Tibial nerve (tissue), 4 donors: ENCODE measurements around the gene UCP1. TPM values are rescaled to one million over a fixed set of nuclear protein-coding genes. Genes with fewer than 3 reads are reported as not detected.

Experiments used
- DNase-seq, 2 donors: peaks; one replicate each; pipeline ENCODE4 v3.0.0-alpha.2; 2019; ENCODE audit warnings: low spot score in 2 of 2
- H3K27ac ChIP-seq, 4 donors: fragments of 200-600 bp; sonication (generic) in 3 of 4; one replicate each; pipeline ENCODE4 v1.5.1; 2017 to 2019; ENCODE audit warnings: mild to moderate bottlenecking in 1 of 4
- H3K27me3 ChIP-seq, 2 donors: fragments of 200-600 bp; sonication (generic) in 1 of 2; one replicate each; pipeline versions ENCODE4 v1.5.1 to v1.6.0; 2017 to 2019
- H3K36me3 ChIP-seq, 3 donors: fragments of 200-600 bp; sonication (generic); one replicate each; pipeline ENCODE4 v1.5.1; 2018 to 2019
- H3K4me1 ChIP-seq, 4 donors: fragments of 200-600 bp; sonication (generic) in 3 of 4; one replicate each; pipeline ENCODE4 v1.5.1; 2017 to 2019
- H3K4me3 ChIP-seq, 4 donors: fragments of 200-600 bp; sonication (generic) in 3 of 4; one replicate each; pipeline ENCODE4 v1.5.1; 2017 to 2019; ENCODE audit warnings: mild to moderate bottlenecking in 1 of 4, moderate library complexity in 1 of 4
- H3K9me3 ChIP-seq, 4 donors: fragments of 200-600 bp; sonication (generic) in 3 of 4; one replicate each; pipeline ENCODE4 v1.5.1; 2017 to 2019
- EP300 ChIP-seq, 2 donors: sonication (generic); formaldehyde crosslinking; IDR thresholded peaks; one replicate each; pipeline ENCODE4 v1.6.1; 2017; ENCODE audit warnings: antibody characterized with exemption in 2 of 2, mild to moderate bottlenecking in 1 of 2
- POLR2A ChIP-seq, 2 donors: fragments of 450-650 bp; IDR thresholded peaks; one replicate each; pipeline ENCODE4 v1.6.1; 2017; ENCODE audit warnings: antibody characterized with exemption in 2 of 2, mild to moderate bottlenecking in 2 of 2, moderate library complexity in 2 of 2
- WGBS, 2 donors: methylation state at CpG; one replicate each; pipeline ENCODE4 v1.1.5; 2018; 5-methylcytosine and 5-hydroxymethylcytosine counted together
- total RNA-seq, 4 donors: library from RNA; depleted of rRNA; stranded (reverse); fragments of >200 nt; gene quantifications; one replicate each; pipeline ENCODE4 v1.1.0, GENCODE V29; 2016
- TF ChIP-seq, protein P1 (sequence below), 5 experiments: fragments of 200-600 bp in 3 of 5; fragments of 450-650 bp in 2 of 5; sonication (generic) in 3 of 5; IDR thresholded peaks; one replicate each; pipeline ENCODE4 v1.5.1; 2016 to 2019; ENCODE audit warnings: antibody characterized with exemption in 5 of 5, mild to moderate bottlenecking in 3 of 5, moderate library complexity in 2 of 5

The UCP1 gene
- total RNA-seq, 4 donors from 2014 or later = not detected

DNA sequence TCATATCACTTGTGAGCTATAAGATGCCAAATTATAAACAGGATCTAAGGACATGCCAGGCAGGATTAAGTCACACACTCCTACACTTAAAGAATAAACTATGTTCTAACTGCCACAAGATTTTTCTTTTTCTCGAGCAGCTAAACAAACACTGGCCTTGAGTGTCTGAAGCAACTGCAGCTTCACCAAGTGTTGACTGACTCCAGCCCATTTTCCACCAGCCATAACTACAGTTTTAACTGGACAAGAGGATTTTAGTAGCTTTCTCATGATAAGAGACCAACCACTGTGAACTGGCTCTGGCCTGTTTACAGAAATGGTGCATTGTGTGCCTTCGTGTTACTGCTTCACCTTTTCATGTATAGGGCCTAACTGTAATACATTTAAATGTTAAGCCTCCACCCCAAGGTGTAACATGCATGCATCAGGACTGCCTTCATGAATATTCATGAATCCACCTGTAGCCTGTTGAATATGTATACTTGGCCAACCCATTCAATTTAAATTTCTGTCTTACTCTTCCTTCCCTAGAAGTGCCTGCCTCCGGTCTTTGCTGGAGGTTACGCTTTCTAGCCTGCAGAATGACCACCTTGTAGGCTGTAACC lies 10.8 kb downstream of the UCP1 start:
- DNase-seq = no peak
- TF ChIP-seq, protein P1, sequence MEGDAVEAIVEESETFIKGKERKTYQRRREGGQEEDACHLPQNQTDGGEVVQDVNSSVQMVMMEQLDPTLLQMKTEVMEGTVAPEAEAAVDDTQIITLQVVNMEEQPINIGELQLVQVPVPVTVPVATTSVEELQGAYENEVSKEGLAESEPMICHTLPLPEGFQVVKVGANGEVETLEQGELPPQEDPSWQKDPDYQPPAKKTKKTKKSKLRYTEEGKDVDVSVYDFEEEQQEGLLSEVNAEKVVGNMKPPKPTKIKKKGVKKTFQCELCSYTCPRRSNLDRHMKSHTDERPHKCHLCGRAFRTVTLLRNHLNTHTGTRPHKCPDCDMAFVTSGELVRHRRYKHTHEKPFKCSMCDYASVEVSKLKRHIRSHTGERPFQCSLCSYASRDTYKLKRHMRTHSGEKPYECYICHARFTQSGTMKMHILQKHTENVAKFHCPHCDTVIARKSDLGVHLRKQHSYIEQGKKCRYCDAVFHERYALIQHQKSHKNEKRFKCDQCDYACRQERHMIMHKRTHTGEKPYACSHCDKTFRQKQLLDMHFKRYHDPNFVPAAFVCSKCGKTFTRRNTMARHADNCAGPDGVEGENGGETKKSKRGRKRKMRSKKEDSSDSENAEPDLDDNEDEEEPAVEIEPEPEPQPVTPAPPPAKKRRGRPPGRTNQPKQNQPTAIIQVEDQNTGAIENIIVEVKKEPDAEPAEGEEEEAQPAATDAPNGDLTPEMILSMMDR (IDR thresholded peaks at IDR 0.05) = no peak
- TF ChIP-seq EP300 (IDR thresholded peaks at IDR 0.05) (no peak), POLR2A (IDR thresholded peaks at IDR 0.05) (no peak)
- no peaks in the 10 kb centered on the region for H3K27me3 ChIP-seq
- no peaks in the 10 kb centered on the region for H3K4me1 ChIP-seq
- H3K27ac ChIP-seq = no peak overlapping the region
- no peak overlapping the region for H3K4me3 ChIP-seq
- H3K36me3 ChIP-seq = peaks cover 0 to 5% (median 0%) of the 10 kb centered on the region in 3 donors
- 61 to 75% methylated on average over 4 of the region's 4 CpGs for WGBS, 2 donors
- H3K9me3 ChIP-seq = no peaks in the 10 kb centered on the region

GRCh38 chr4:140556372-140557085 lies 12.2 kb downstream of the UCP1 start:
- Histone ChIP-seq H3K4me3 (no peak overlapping the region), H3K9me3 (no peaks in the 10 kb centered on the region), H3K27me3 (no peaks in the 10 kb centered on the region), H3K4me1 (no peaks in the 10 kb centered on the region), H3K27ac (no peak overlapping the region), H3K36me3 (peaks cover 0 to 8% (median 0%) of the 10 kb centered on the region in 3 donors)
- no peak for TF ChIP-seq EP300 (IDR thresholded peaks at IDR 0.05)
- no peak for TF ChIP-seq POLR2A (IDR thresholded peaks at IDR 0.05)
- TF ChIP-seq, protein P1 (IDR thresholded peaks at IDR 0.05) = no peak
- no peak for DNase-seq
- 83 to 91% methylated on average over 6 of the region's 6 CpGs for WGBS, 2 donors

GRCh38 chr4:140533951-140534480 lies 34.7 kb downstream of the UCP1 start:
- H3K4me3 ChIP-seq = no peak overlapping the region
- H3K27me3 ChIP-seq = no peaks in the 10 kb centered on the region
- H3K27ac ChIP-seq = no peak overlapping the region
- no peaks in the 10 kb centered on the region for H3K9me3 ChIP-seq
- WGBS, 2 donors = 75 to 86% methylated on average over 4 of the region's 4 CpGs
- TF ChIP-seq POLR2A (IDR thresholded peaks at IDR 0.05) = no peak
- TF ChIP-seq EP300 (IDR thresholded peaks at IDR 0.05) = no peak
- TF ChIP-seq, protein P1 (IDR thresholded peaks at IDR 0.05) = no peak
- DNase-seq = no peak
- H3K4me1 ChIP-seq = no peaks in the 10 kb centered on the region
- H3K36me3 ChIP-seq = peaks cover 0 to 56% (median 0%) of the 10 kb centered on the region in 3 donors

- no peak for DNase-seq
- Histone ChIP-seq H3K27me3 (no peaks in the 10 kb centered on the region), H3K9me3 (no peaks in the 10 kb centered on the region), H3K36me3 (peaks cover 0 to 37% (median 4%) of the 10 kb centered on the region in 3 donors), H3K4me1 (peaks cover 0 to 16% (median 5%) of the 10 kb centered on the region in 4 donors), H3K27ac (no peak overlapping the region), H3K4me3 (no peak overlapping the region)
- WGBS, 2 donors = 71 to 84% methylated on average over 1 of the region's 1 CpG
- TF ChIP-seq POLR2A (IDR thresholded peaks at IDR 0.05) = no peak
- TF ChIP-seq EP300 (IDR thresholded peaks at IDR 0.05) = no peak
- TF ChIP-seq, protein P1 (IDR thresholded peaks at IDR 0.05) = no peak
These were observed 39.3 kb downstream of the UCP1 start for GRCh38 chr4:140529434-140529833.
